ENCODE results near the gene DIO3.

The DIO3 gene

GRCh38 chr14:101595887-101596721, 34.8 kb downstream of the DIO3 start:
- in situ Hi-C loops (cut with HindIII; ENCODE audit: low sequenced_read_pairs) = no loop called here
- DNase-seq (ENCODE audit: low read depth) = no peak
- no peak overlapping the region for H3K4me3 ChIP-seq (ENCODE audit: low read depth, low read length)
- no peak for TF ChIP-seq CTCF (IDR thresholded peaks at IDR 0.05; ENCODE audit: low read depth, low read length, missing control alignments)

- no peak for DNase-seq (ENCODE audit: low read depth)
- H3K4me3 ChIP-seq (ENCODE audit: low read depth, low read length) = no peak overlapping the region
- no peak for TF ChIP-seq CTCF (IDR thresholded peaks at IDR 0.05; ENCODE audit: low read depth, low read length, missing control alignments)
- in situ Hi-C loops (cut with HindIII; ENCODE audit: low sequenced_read_pairs) = no loop called here
Observed at GRCh38 chr14:101596742-101597141, 35.4 kb downstream of the DIO3 start.

- no peak for DNase-seq (ENCODE audit: low read depth)
- TF ChIP-seq CTCF (IDR thresholded peaks at IDR 0.05; ENCODE audit: low read depth, low read length, missing control alignments) = no peak
- no peak overlapping the region for H3K4me3 ChIP-seq (ENCODE audit: low read depth, low read length)
- in situ Hi-C loops (cut with HindIII; ENCODE audit: low sequenced_read_pairs) = no loop called here
Observed at GRCh38 chr14:101598159-101598558, 36.9 kb downstream of the DIO3 start.

GRCh38 chr14:101598571-101599233, 37.4 kb downstream of the DIO3 start:
- no peak overlapping the region for H3K4me3 ChIP-seq (ENCODE audit: low read depth, low read length)
- no peak for TF ChIP-seq CTCF (IDR thresholded peaks at IDR 0.05; ENCODE audit: low read depth, low read length, missing control alignments)
- in situ Hi-C loops (cut with HindIII; ENCODE audit: low sequenced_read_pairs) = no loop called here
- no peak for DNase-seq (ENCODE audit: low read depth)

GRCh38 chr14:101599234-101599885, 38.1 kb downstream of the DIO3 start:
- no peak for TF ChIP-seq CTCF (IDR thresholded peaks at IDR 0.05; ENCODE audit: low read depth, low read length, missing control alignments)
- H3K4me3 ChIP-seq (ENCODE audit: low read depth, low read length) = no peak overlapping the region
- no peak for DNase-seq (ENCODE audit: low read depth)
- in situ Hi-C loops (cut with HindIII; ENCODE audit: low sequenced_read_pairs) = no loop called here

- DNase-seq (ENCODE audit: low read depth) = no peak
- in situ Hi-C loops (cut with HindIII; ENCODE audit: low sequenced_read_pairs) = no loop called here
- TF ChIP-seq CTCF (IDR thresholded peaks at IDR 0.05; ENCODE audit: low read depth, low read length, missing control alignments) = no peak
- H3K4me3 ChIP-seq (ENCODE audit: low read depth, low read length) = no peak overlapping the region
Observed at GRCh38 chr14:101600336-101600890, 39.1 kb downstream of the DIO3 start.
